KG1 (cell line): ENCODE results near the gene ARMC12.

Source experiments
- DNase-seq: peaks from one replicate; lab custom pipeline; 2025; lab: John Stamatoyannopoulos, UW

The ARMC12 gene

DNA sequence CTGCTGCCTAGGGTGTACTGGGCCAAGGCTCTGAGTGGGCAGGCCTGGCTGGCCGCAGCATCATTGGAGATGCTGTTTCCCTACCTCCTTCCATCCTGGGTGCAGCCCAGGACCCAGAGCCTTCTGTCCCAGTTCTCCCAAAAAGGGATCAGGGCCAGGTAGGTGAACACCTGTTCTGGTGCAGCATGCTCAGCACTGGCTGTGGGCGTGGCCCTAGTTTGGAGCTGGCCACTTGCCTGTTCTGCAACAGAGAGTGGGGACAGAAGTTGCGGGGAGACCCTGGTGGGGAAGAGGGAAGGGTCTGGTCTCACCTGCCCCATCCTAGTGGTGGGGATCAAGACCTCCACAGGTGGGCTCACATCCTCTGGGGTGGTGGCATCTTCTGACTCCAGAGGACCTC is 1.4 kb upstream of the ARMC12 start:
- DNase-seq: no peak

DNA sequence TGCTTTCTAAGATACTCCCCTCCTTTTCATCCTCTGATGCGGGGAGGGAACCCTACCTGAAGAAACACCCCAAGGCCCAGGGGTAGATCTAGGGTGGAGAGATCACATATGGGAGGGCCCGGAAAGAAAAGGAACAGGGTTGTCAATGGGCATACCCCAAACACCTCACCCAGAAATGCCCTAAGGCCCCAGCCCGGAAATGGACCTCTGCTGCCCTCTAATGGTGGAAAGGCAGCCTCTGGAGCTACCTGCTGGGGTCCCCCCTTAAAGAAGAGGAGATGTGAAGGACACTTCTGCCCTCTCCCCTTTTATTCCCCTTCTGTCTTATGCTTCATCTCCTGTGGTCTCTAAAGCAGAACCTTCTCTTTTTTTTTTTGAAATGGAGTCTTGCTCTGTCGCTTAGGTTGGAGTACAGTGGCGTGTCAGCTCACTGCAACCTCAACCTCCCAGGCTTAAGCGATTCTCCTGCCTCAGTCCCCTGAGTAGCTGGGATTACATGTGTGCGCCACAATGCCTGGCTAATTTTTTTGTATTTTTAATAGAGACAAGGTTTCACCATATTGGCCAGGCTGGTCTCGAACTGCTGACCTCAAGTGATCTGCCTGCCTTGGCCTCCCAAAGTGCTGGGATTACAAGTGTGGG is 458 bp upstream of the ARMC12 start:
- peak; percentile 71 for DNase-seq

DNA sequence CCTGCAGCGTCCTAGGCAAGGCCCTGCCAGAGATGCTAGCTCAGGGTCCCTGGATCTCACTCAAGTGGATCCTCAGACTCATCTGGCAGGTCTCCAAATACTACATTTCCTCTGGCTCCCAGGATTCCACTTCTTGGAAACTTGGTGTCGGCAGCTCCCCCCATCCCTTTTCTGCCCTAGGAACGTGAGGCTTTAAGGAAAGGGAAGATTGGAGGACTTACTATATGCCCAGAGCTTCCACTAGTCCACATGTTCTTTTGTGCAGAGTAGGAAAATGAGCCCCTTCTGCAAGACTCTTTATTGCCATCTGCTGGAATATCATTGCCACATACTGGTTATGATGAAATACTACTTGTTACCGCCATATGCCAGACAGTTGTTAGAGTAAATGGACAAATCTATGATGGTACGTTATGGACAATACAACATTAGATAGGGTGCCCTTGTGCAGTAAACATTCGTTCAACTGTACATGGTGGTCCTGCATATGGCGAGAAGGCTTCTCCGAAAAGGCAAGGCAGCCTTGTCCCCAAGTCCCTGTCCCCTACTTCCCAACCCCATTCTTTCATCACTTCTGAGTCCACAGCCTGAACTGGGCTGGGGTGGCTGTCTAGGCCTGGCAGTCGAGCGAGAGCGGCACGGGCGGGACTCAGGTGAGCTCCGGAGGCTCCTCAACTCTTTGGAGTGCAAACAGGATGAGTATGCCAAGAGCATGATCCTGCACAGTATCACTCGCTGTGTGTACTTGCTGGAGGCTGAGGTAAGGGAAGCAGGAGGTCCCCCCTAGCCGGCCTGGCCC is 780 bp downstream of the ARMC12 start:
- peak; percentile 27 for DNase-seq

DNA sequence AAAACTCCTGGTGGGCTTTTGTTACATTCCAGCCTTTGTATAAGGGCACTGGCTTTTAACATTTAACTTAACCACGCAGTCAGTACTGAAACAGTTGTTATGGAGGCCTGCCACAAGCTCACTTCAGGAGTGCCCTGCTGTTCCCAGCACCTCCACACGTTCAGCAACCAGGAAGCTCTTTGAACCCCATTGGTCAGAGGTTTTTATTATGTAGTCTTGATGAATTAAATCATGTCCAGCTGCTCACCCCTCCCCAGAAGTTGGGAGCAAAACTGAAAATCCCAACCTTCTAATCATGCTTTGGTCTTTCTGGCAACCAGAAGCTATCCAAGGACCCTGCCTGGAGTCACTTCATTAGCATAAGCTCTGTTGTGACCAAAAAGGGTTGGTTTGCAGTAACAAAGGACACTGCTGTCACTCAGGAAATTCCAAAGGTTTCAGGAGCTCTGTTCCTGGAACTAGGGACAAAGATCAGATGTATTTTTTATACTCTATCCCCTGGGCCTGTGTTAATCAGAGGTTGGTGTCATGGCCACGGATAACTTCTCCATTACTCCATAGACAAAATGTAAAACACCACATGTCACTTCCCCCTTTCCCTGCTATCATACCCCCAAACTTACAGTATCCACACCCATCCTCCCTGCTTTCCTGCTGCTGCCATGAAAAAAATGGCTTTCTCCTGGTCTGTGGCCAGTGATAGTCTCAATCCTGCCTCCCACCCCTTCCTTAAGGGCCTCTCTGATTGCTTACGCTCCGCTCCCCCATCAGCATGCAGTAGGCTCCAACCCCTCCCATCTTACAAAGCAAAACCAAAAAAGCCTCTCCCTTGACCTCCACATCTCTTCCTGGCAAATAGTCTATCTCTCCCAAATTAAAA is 3.1 kb downstream of the ARMC12 start:
- DNase-seq: no peak

DNA sequence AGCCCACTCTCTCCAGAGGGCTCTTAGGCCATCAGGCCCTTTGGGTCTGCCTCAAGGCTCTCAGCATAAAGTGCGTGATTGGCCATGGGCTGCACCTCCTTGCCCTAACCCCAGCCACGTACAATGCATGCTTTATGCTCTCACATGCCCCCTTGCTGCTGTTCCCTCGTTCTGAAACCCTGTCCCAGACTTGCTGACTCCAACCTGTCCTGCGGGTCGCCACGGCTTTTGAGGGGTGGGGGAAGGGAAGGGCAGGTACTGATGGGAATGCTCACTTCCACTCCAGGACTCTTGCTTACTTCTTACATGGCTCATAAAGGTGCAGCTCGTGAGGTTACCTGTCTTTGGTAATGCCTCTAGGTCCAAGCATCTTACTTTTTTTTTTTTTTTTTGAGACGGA is 6.0 kb downstream of the ARMC12 start:
- DNase-seq: no peak

DNA sequence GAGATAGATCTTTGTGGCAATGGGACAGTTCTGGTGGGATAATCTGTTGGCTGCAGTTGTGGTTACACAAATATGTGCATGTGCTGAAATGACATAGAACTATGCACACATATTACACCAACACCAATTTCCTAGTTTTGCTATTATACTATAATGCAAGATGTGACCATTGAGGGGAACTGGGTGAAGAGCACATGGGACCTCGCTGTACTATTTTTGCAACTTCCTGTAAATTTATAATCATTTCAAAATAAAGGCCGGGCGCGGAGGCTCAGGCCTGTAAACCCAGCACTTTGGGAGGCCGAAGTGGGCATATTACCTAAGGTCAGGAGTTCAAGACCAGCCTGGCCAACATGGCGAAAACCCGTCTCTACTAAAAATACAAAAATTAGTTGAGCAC is 8.7 kb downstream of the ARMC12 start:
- no peak for DNase-seq

DNA sequence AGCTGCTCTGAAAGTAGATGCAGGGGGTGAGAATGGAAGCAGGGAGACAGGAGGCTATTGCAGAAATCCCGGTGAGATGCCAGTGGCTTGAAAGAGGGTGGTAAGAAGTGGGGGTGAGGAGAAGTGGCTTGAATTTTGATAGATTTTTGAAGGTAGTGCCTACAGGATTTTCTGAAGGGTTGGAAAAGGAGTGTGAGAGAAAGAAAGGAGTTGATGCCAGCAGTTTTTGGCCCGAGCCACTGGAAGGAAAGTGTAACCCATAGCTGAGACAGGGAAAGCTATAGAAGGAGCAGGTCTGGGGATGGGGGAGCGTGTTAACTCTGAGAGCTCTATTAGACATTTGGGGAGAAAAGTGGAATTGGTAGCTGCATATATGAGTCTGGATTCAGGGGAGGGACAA is 9.7 kb downstream of the ARMC12 start:
- no peak for DNase-seq

DNA sequence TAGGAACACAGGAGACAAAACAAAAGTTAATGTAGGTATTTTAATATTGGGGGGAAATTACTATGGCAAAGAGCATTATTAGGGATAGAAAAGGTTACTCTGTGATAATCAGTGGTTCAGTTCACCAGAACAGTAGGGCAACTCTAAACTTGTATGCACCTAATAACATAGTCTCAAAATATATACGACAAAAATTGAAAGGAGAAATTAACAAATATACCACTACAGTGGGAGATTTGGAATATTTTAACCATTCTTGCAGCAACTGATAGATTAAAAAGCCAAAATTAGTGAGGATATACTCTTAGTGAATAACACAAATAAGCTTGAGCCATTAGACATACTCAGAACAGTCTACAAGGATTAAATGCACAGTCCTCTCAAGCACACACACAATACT is 11.0 kb downstream of the ARMC12 start:
- DNase-seq: no peak

GRCh38 chr6:35750557-35750956 is 13.7 kb downstream of the ARMC12 start:
- DNase-seq: no peak

- DNase-seq: no peak
Observed at GRCh38 chr6:35751594-35751993, 14.8 kb downstream of the ARMC12 start.

- DNase-seq: no peak
Observed at GRCh38 chr6:35752330-35752729, 15.5 kb downstream of the ARMC12 start.

DNA sequence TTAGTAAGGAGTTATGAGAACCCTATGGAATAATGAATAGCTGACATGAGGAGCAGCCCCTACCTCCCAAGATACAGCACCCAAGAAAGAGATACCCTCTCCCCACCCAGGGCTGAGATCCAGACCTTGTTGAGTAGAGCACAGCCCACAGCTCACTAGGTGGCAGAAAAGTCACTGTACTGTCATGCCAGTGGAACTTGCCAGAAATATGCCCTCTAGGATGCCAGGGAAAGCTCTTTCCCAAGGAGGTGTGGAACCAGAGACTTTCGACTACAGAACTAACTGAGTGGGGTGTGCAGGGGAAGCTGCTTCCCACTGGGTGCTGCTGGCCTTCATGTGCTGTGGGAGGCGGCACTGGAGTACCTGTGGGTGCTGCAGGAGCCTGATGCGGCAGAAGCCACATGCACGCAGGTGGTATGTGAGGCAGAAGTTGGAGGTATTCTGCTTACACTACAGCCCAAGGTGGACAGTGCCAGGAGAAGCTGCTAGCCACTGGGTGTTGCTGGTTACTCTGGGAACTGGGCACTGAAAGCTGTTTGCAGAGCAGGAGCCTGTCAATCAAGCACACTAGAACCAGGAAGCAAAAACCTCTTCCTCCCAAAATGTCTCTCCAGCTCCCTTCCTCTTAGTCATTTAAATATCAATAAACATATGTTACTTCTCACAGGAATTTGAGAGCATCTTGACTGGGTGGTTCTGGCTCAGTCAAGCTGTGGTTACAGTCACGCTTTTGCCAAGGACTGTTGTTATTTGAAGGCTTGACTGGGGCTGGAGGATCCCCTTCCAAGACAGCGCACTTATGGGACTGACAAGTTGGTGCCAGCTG is 17.8 kb downstream of the ARMC12 start:
- DNase-seq: no peak

GRCh38 chr6:35755278-35755924 is 18.6 kb downstream of the ARMC12 start:
- no peak for DNase-seq

- DNase-seq: no peak
Observed at GRCh38 chr6:35757456-35758123, 20.8 kb downstream of the ARMC12 start.

DNA sequence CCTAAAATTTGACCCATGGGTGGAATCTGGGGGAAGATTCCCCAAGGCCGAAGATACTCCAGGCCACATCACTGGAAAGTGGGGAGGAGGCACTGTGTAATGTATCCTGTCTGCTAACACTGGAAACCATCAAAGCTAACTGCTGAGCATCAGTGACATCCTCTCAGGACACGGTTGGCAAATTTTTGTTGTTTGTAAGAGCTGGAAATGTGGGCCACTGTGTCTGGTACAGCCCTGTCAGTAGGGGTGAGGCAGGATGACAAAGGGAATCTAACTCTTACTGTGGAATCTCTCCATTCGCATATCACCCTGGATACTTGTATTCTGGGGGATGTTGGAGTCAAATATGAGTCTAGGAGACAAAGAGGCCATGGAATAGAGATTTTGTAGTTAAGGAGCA is 22.6 kb downstream of the ARMC12 start:
- no peak for DNase-seq

- no peak for DNase-seq
Observed at GRCh38 chr6:35765739-35766138, 28.9 kb downstream of the ARMC12 start.

GRCh38 chr6:35769211-35769610 is 32.4 kb downstream of the ARMC12 start:
- DNase-seq: no peak

GRCh38 chr6:35771343-35771627 is 34.5 kb downstream of the ARMC12 start:
- DNase-seq: no peak

GRCh38 chr6:35774116-35774794 is 37.4 kb downstream of the ARMC12 start:
- no peak for DNase-seq

GRCh38 chr6:35775031-35775430 is 38.2 kb downstream of the ARMC12 start:
- no peak for DNase-seq
